Measurements from ENCODE around the gene ANKRD13A. TPM values are rescaled to one million over a fixed set of nuclear protein-coding genes. Genes with fewer than 3 reads are reported as not detected.

Gene ANKRD13A
- total RNA-seq, 3 donors from 2014 or later: 66.4 to 172 (median 88.2) TPM

DNA sequence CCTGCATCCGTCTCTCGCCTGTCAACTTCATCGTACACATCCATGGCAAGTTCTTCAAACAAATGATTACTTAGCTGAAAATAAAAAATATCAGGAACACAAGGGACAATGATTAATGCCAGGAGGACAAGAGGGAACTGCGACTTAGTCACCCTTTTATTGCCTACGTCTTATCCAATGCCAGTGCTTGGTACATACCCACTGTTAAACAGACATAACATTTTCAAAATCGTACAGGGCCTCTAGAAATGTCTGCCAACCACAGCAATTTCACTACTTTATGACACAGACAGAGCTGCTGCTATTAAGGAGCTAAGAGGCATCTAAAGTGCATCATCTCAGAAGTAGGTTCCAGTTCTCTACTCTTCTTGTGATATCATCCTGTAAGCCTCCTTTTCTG, 37.6 kb upstream of the ANKRD13A start:
- TF ChIP-seq CTCF (IDR thresholded peaks at IDR 0.05) (no peak), POLR2AphosphoS5 (IDR thresholded peaks at IDR 0.05) (no peak), POLR2A (IDR thresholded peaks at IDR 0.05) (no peak)
- Histone ChIP-seq H3K4me3 (no peak overlapping the region), H3K4me1 (no peaks in the 10 kb centered on the region), H3K9me3 (no peaks in the 10 kb centered on the region), H3K27me3 (no peaks in the 10 kb centered on the region), H3K27ac (no peak overlapping the region), H3K36me3 (peaks cover 4% of the 10 kb centered on the region)
- intact Hi-C loops (cut with DNase I; ENCODE audit: low total_unique reads): no loop called here
- no peak for DNase-seq (ENCODE audit: low spot score in 2 of 2)

GRCh38 chr12:109962398-109962797, 36.8 kb upstream of the ANKRD13A start:
- intact Hi-C loops (cut with DNase I; ENCODE audit: low total_unique reads): no loop called here
- peaks cover 4% of the 10 kb centered on the region for H3K36me3 ChIP-seq
- no peak for DNase-seq (ENCODE audit: low spot score in 2 of 2)
- H3K27me3 ChIP-seq: no peaks in the 10 kb centered on the region
- TF ChIP-seq CTCF (IDR thresholded peaks at IDR 0.05): no peak
- TF ChIP-seq POLR2A (IDR thresholded peaks at IDR 0.05): no peak
- no peak for TF ChIP-seq POLR2AphosphoS5 (IDR thresholded peaks at IDR 0.05)
- no peaks in the 10 kb centered on the region for H3K9me3 ChIP-seq
- no peaks in the 10 kb centered on the region for H3K4me1 ChIP-seq
- H3K27ac ChIP-seq: no peak overlapping the region
- no peak overlapping the region for H3K4me3 ChIP-seq

GRCh38 chr12:109963330-109963729, 35.9 kb upstream of the ANKRD13A start:
- H3K27me3 ChIP-seq: no peaks in the 10 kb centered on the region
- TF ChIP-seq POLR2A (IDR thresholded peaks at IDR 0.05) (no peak), POLR2AphosphoS5 (IDR thresholded peaks at IDR 0.05) (no peak)
- H3K4me1 ChIP-seq: no peaks in the 10 kb centered on the region
- H3K9me3 ChIP-seq: no peaks in the 10 kb centered on the region
- no peak for DNase-seq (ENCODE audit: low spot score in 2 of 2)
- intact Hi-C loops (cut with DNase I; ENCODE audit: low total_unique reads): no loop called here
- peak overlapping the region in 1 of 2 donors; percentile 23 for H3K27ac ChIP-seq
- H3K4me3 ChIP-seq: no peak overlapping the region
- peaks cover 4% of the 10 kb centered on the region for H3K36me3 ChIP-seq

DNA sequence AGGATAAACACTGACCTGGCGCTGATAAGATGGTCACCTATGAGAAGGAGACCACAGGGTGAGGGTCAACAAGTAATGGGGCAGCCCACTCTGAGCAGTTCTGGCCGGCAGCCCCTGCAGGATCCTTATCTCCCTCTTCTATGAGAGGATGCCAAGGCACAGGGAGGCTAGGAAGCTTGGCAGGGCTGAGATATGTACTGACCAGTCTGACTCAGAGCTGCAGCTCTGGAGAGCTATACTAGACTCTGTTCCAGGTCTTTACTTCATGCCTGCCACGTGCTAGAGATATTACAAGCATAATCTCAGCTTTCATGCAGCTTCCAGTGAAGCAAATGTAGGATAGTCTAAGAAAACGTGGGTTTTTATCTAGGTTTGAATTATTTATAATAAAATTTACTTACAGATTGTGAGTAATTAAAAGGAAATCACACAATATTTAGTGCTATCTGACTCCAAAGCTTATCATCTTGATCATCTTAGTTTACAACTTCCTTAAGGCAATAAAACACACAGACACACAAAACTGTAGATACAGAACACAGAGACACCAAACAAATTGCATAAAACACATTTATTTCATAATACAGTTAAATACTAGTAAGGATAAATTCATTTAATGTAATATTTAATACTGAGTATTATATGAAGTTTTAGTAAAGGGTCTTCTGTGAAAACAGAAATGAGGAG, 35.3 kb upstream of the ANKRD13A start:
- intact Hi-C loops (cut with DNase I; ENCODE audit: low total_unique reads): no loop called here
- TF ChIP-seq CTCF (IDR thresholded peaks at IDR 0.05) (no peak), POLR2A (IDR thresholded peaks at IDR 0.05) (no peak), POLR2AphosphoS5 (IDR thresholded peaks at IDR 0.05) (no peak)
- Histone ChIP-seq H3K9me3 (no peaks in the 10 kb centered on the region), H3K27me3 (no peaks in the 10 kb centered on the region), H3K36me3 (peaks cover 4% of the 10 kb centered on the region), H3K4me1 (no peaks in the 10 kb centered on the region), H3K4me3 (no peak overlapping the region), H3K27ac (peak overlapping the region in 1 of 2 donors; percentile 23)
- no peak for DNase-seq (ENCODE audit: low spot score in 2 of 2)

DNA sequence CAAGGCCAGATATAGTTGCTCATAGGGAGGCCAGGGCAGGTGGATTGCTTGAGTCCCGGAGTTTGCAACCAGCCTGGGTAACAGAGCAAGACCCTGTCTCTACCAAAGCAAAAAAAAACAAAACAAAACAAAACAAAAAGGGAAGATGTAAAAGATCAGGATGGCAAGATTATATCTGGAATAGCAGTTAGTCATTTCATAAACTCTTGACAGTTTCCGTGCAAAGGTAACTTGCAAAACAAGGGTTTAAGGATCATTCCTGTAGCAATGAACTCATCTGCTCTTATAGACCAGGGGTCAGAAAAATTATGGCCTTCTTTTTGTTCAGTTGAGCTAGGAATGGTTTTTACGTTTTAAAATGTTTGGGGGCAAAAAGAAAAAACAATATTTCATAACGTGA, 32.7 kb upstream of the ANKRD13A start:
- no peaks in the 10 kb centered on the region for H3K36me3 ChIP-seq
- no peaks in the 10 kb centered on the region for H3K27me3 ChIP-seq
- H3K4me3 ChIP-seq: no peak overlapping the region
- H3K27ac ChIP-seq: no peak overlapping the region
- intact Hi-C loops (cut with DNase I; ENCODE audit: low total_unique reads): no loop called here
- H3K9me3 ChIP-seq: no peaks in the 10 kb centered on the region
- no peak for DNase-seq (ENCODE audit: low spot score in 2 of 2)
- H3K4me1 ChIP-seq: no peaks in the 10 kb centered on the region
- TF ChIP-seq POLR2AphosphoS5 (IDR thresholded peaks at IDR 0.05): no peak
- TF ChIP-seq CTCF (IDR thresholded peaks at IDR 0.05): no peak
- no peak for TF ChIP-seq POLR2A (IDR thresholded peaks at IDR 0.05)

Data from breast epithelium (tissue), 4 donors.